ENCODE data around the gene MAPKAPK3.
"Not testable (repeated sequence)": the region's sequence is repeated elsewhere in the genome, so short reads cannot be mapped to it uniquely, and the experiment has no call there.

Gene MAPKAPK3

DNA sequence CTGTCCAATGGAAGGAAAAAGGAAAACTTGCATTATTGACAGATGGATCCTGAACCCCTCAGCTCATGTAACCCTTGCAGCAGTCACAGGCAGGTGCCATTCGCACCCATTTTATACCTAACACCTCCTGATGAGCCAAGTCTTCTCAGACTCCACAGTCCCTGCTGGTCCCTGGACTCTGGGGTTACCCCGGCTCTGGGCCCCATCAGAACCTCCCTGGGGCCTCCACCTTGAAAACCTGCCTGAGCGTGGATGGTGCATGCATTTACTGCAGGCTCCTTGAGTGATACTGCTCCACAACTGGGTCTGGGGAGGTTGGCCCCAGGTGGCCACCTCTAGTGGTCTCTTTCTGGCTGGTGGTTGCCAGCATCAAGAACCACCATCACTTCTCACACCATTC, 41.9 kb downstream of the MAPKAPK3 start:
- DNase-seq = no peak

DNA sequence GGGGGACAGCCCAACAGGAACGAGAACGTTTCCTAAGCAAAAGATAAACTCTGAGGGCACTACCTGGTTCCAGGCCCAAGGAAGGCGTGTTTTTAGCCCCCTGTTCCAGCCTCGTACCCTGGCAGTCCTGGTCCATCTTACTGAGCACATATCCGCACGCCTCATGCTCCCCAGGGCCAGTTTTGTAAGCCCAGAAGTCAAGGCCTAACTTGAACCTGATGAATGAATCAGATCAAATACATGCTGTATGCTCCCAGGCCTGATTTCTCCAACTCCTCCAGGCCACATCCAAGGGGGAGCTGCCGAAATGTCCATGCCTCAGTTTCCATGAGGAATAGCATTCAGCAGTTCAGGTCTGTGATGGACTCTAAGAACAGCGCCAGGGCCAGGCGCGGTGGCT, 43.4 kb downstream of the MAPKAPK3 start:
- DNase-seq = no peak

DNA sequence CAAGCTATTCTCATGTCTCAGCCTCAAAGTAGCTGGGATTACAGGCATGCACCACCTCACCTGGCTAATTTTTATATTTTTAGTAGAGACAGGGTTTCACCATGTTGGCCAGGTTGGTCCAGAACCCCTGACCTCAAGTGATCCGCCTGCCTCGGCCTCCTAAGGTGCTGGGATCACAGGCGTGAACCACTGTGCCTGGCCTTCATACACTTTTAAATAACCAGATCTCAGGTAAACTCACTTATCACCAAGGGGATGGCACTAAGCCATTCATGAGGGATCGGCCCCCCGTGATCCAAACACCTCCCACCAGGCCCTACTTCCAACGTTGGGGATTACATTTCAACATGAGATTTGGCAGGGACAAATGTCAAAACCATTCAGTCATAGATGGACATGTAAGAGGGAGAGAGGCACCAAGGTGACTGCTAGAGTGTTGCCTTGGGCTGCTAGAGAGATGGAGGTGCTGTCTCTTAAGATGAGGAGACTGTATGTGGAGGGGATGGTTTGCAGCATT, 44.4 kb downstream of the MAPKAPK3 start:
- no peak for DNase-seq

DNA sequence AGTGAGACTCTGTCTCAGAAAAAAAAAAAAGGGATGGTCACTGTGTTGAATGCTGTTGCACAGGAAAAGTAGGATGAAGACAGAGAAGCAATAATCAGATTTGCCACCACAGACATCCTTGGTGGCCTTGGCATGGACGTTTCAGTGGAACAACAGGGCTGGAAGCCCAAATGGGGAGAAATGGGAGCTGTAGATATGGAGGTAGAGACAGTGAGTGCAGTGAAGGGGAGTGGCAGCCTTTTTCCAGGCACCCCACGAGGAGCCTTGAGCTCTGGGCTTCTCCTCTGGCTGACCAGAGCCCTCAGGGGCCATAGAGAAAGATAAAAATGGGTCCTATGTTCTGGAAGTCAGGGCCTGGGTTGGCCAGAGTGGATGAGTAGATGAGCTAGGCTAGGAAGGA, 45.5 kb downstream of the MAPKAPK3 start:
- no peak for DNase-seq

DNA sequence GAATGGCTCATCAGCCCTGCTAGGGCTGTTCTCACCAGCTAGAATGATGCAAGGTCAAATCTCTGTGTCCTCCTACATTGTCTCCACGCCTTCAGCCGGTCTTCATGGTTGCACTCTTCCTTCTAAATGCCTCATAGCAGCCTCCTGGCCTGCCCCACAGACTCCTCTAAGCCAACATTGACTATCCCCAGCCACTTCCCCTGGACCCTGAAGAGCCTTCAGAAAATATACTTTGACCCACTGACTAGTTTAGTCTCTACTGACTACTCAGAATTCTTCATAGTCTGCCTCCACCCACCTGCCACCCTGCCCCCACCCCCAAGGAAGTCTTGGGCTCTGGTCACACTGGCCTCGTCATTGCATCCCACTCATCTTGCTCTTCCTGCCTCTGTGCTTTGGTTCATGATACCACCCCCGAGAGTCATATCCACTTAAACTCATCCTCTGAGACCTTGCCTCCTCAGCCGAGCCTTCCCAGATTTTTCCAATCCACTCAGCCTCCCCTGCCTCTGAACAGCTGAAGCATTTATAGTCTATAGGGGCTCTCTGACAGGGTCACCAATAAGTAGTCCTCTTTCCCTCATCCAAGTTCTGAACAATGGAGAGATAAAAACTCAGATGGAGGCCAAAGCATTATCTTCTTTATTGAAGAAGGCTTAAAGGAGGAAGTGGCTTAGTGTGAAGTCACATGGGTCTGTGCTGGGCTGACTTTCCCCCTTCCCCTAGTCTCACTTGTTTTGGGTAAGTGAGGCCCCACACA, 48.3 kb downstream of the MAPKAPK3 start:
- no peak for DNase-seq

DNA sequence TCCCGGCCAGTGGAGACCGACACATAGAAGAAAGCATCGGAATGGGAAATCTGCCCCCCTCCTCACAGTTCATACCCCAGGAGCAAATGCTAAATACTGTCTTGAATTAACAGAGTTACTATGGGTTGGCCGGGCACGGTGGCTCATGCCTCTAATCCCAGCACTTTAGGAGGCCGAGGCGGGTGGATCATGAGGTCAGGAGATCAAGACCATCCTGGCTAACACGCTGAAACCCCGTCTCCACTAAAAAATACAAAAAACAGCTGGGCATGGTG, 48.8 kb downstream of the MAPKAPK3 start:
- not testable (repeated sequence) for DNase-seq

DNA sequence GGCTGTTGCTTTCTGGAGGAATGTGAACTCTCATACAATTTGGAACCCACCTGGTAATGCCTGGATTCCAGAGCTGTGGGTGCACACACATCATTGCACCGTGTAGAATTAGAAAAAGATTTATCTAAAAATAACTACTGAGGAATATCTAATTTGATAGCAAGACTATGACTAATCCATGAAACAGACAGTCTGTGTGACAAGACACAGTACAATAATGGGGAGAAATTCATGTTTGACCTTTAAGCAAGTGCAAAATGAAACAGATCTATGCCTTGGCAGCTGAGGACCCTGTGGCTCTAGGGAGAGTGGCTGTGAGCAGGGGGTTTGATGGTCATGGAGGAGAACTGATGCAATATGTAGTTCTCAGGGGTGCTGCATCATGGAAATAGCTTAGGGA, 49.9 kb downstream of the MAPKAPK3 start:
- DNase-seq = no peak

DNA sequence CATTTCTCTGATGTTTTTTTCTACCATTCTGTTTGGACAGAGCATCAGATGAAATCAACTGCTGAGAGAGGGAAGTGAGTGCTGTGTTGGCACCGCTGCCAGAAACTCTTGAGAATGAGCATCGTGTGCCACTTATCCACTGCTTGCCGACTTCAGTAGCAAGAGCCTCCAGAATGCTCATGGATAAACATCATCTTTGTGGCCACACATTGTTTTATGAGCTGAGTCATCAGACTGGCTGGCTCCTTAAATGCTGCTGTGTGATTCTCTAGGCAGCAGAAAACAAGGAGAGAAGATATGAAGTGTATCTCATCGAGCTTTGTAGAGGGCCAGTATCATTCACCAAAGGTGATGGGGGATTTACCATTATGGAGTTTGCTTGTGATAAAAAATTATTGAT, 54.4 kb downstream of the MAPKAPK3 start:
- no peak for DNase-seq

DNA sequence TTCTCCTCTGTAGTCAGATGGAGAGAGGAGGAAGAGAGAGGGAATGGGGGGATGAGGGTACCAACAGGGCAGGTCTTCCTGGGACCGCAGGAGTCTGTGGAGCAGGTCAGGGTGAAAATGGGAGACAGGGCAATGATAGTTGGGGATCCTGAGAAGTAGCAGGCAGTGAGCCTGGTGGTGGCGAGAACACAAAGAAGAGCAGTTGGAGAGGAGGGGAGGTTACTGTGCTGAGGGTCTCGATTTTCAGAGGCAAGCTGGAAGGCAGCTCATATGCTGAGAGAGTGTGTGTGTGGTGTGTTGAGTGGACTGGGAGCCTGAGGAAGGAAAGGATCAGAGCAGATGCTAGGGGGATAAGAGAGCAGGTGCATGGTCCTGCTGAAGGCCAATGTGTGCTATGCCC, 55.7 kb downstream of the MAPKAPK3 start:
- no peak for DNase-seq

DNA sequence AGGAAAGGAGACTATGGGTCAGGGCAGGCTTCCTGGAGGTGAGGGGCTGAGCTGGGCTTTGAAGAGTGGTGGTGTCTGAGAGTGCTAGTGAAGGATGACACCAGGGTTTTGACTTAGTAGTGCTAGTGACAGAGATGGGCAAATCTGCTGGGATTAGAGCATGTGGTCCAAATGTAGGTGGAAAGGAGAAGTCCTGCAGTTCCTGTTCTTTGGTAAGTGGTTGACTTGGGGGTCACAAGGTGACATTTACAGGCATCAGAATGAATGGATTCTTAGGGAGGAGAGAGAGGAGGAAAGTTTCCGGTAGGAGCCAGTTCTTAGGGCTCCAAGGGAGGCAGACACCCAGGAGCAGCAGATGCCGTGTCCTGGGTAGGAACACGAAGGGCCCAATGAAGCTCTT, 57.0 kb downstream of the MAPKAPK3 start:
- no peak for DNase-seq

DNA sequence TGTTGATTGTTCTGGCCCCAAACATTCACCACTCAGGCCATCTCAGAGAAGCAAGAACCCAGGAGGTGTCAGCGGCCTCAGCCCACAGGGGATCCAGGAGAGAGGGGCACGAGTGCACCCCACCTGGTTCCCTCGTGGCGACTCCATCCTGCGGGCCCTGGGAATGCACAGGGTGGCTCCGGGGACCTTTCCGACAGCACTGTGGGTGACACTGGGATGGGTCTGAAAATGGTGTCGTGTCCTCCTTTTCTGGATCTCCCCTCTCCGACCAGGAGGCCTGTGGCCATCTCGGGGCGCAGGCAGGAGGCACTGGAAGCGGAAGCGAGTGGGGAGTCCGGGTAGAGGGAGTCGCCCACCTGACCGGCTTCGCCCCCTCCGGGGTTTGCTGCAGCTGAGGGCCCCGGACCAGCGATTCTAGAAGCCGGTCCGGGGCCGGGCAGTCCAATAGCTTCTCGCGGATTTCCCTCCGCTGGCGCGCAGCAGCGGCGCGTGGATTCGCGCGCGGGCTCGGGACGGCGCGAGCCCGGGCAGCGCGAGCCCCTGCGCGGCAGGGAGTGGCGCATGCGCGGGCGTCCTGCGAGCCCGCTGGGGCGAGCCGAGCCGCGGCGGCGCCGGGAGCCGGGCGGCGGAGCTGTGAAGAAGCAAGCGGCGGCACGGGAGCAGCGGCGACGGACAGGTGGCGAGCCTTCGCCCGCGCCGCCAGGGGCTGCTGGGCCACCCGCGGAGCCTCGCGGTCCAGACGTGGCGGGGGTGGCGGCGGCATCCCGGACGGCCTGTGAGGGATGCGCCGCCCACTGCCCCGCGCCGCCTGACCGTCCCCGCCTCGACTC, 57.6 kb downstream of the MAPKAPK3 start, which contains the start of gene DOCK3:
Gene DOCK3 (plus strand): TSS at position 579 of the 830 bp plus-strand sequence. CDS start 337 bp downstream, outside the sequence.
- no peak for DNase-seq

DNA sequence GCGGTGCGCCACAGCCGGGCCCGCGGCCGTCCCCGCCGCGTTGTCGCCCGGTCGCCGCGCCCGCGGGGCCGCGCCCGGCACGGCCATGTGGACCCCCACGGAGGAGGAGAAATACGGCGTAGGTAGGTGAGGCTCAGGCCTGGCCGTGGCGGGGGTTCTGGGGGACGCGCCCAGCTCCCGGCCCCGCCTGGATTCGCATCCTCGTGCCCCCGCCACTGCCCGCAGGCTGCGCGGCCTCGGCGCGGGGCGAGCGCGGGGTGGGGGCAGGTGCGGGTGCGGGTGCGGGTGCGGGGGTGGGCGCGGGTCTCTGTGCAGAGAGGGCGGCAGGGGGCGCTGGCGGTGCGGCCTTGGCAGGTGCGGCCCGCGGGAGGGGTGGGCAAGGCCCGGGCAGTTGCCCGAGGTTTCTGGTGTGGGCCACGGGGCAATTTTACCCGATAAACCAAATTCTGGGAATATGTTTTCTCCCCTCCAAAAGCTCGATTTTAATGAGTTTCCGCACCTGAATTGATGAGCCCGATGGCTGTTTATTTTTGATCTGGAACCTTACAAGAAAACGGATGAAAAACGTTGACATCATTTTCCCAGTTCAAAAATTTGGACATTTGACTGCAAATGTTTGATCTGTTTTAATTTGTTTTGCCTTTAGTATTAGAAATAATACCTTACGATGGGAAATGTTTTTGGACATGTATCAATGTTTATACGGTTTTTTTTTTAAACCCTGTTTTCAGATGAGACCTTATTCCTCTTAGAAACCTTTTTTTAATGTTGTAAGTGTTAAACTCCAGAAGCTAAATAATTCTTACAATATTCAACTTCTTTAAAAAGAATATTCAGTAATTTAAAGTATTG, 58.5 kb downstream of the MAPKAPK3 start:
- no peak for DNase-seq

DNA sequence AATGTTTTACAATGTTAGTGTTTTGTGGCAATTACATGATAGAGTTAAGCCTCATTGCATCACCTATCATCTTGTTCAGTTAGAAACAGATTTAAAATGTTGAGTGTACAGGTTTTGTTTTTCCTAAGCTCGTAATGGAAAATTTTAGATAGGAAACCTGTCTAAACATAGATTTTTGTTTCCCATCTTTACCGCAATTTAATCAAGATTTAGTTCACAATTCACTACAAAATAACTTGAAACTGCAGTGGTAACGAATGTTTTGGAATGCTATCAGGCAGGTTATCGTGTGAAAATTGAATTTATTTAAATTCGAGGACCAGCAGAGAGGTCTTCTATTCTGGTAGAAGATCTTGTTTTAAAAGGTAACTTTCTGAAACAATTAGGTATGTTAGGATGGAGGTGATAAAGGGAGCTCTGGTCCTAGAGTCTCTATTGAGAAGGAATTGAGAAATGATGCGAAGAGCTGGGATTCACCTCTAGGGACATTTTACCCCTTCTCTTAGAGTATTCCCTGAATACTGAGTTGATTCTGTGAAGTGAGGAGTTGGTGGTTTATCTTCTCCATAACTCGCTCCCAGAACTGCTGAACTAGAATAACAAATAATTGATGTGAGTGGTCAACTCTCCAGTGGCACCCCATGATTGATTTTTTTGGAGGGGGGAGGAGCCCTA, 59.2 kb downstream of the MAPKAPK3 start:
- DNase-seq = no peak

DNA sequence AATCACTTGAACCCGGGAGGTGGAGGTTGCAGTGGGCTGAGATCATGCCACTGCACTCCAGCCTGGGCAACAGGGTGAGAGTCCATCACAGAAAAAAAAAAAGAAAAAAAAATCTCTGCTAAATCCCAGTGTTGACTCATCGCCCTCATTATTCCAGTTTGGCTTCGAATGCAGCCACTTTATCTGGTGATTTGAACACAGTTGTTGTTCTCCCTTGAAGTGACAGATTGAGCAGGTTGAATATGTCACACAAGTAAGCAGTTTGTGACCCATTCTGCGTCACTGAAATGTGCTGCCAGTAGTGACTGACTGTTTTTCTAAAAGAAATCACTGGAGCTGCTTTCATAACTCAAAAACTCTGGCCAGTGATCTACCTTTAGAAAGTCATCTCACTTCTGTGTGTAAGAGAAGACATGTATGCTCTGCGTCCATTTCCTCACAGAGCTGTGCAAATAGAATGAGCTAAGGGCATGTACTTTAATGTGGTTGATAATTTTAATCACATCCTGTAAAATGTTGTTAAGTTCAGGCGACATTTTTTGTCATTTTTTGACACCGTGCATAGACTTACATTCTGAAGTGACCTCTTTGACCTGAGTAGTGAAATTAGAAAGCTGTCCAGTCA, 70.3 kb downstream of the MAPKAPK3 start:
- DNase-seq = no peak

DNA sequence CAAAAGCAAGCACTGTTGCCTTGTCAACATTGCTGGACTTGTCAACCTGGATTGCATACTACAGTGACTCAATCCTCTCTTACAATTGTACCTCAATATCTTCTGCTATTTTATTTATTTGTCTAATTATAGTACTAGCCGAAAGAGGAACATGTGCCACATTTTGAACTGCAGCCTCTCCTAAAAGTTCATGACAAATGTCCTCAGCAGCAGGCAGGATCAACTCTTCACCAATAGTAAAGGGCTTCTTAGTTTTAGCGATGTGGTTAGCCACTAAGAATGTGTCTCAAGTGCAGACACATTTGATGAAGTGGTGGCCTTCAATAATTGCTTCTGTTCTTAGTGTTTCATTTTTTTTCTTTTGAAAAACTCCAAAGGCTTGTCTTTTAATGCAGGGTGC, 71.0 kb downstream of the MAPKAPK3 start:
- DNase-seq = no peak

DNA sequence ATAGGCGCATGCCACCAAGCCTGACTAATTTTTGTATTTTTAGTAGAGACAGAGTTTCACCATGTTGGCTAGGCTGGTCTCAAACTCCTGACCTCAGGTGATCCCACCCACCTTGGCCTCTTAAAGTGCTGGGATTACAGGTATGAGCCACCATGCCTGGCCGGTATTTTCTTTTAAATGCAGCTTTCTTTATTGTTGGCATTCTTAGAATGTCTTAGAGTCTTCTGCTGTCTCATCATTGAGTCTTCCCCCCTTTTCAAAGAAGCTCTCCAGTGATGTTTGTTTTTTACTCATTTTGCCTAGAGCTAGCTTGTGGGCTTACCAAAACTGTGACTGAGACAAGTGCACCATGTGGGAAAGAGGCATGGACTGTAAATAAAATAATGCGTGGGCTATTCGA, 71.7 kb downstream of the MAPKAPK3 start:
- not testable (repeated sequence) for DNase-seq

DNA sequence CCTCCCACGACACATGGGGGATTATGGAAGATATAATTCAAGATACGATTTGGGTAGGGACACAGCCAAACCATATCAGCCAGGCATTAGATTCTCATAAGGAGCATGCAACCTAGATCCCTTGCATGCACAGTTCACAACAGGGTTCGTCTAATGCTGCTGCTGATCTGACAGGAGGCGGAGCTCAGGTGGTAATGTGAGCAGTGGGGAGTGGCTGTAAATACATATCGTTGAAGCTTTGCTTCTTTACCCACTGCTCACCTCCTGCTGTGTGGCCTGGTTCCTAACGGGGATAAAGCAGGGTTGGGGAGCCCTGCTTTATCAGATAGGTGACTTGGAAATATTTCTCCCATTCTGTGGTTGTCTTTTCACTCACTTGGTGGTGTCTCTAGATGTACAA, 72.6 kb downstream of the MAPKAPK3 start:
- no peak for DNase-seq

DNA sequence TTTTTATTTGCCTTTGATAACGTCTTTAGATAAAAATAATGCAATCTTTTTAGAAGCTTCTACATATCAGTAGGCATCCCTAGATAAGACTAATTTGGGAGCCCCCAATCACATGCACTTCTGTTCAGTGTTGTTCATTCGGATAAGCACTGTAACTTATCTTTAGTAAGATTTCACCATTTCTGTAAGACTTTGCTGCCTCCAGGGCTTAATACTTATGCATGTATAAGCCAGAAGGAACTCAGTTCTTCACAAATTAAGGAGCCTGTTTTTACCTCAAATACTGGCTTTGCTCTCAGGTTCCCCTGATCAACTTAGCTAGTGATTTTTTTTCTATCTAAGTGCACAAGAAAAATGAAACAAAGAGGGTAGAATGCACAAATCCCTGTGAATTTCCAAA, 78.1 kb downstream of the MAPKAPK3 start:
- DNase-seq = no peak

DNA sequence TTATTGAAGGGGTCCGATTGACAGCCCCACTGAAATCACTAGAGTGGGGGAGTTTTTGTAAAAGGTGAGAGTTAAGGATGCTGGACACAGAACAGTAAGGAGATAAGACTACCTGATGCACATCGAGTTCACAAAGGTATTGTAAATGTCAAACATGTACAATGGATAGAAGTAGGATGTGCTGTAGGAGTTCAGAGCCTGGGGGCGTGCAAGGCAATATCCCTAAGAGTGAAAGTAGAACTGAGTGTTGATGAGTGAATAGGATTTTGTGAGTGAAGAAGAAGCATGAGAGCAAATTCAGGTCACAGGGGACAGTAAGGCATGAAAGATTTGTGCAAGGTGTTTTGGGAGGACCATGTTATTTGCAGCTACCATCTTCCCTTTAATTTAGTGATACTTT, 79.3 kb downstream of the MAPKAPK3 start:
- no peak for DNase-seq

DNA sequence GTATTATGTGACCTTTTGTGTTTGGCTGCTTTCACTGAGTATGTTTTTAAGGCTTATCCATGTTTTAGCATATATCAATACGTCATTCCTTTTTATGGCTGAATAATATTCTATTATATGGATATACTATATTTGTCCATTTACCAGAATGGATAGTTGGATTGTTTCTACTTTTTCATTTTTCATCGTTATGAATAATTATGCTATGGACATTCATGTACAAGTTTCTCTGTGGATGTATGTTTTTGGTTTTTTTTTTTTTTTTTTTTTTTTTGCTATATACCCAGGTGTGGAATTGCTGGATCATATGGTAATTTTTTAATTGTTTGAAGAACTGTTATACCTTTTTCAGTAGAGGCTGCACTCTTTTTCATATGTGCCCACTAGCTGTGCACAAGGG, 81.3 kb downstream of the MAPKAPK3 start:
- no peak for DNase-seq

All from GF-D8 (cell line).